Panc1 (cell line): ENCODE results near the gene TTBK1.

Source experiments
- CTCF ChIP-seq: fragments of 450-650 bp; IDR thresholded peaks from 2 replicates; pipeline ENCODE4 v1.5.1; 2017; ENCODE audit warnings: mild to moderate bottlenecking
- POLR2AphosphoS5 ChIP-seq: IDR thresholded peaks from 2 replicates; pipeline ENCODE4 v1.6.1; 2012; ENCODE audit warnings: mild to moderate bottlenecking, low read depth, low read length, moderate library complexity

- no peak for TF ChIP-seq CTCF
- no peak for TF ChIP-seq POLR2AphosphoS5
Measured at GRCh38 chr6:43240950-43241349, 2.3 kb upstream of the TTBK1 start.
